ENCODE data around the gene CAP2.

CAP2 gene

DNA sequence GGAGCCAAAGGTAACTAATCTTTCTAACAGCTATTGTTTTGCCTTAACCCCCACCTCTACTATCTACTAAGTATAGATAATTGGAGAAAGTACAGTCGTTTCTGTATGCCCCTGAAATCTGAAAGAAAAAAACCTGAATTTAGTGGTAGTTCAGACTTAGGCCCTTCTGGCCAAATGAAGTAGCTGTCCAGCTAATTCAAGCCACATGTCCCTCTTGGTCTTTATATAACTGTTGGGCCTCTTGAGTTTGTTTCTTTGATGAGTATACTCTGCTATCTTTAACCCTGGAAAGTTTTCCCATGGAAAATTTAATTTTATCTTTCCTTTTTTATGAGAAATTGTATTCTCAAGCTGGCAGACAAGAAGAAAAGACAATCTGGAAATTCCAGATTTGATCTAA lies 133.7 kb downstream of the CAP2 start:
- H3K4ac ChIP-seq (ENCODE audit: low read depth, low read length): no peak overlapping the region
- H3K4me1 ChIP-seq (ENCODE audit: control insufficient read depth in 1 of 2, insufficient read depth in 2 of 2, low read length in 2 of 2): no peaks in the 10 kb centered on the region
- H3K27ac ChIP-seq (ENCODE audit: low read depth, low read length): no peak overlapping the region
- H4K91ac ChIP-seq (ENCODE audit: low read depth, low read length): no peak overlapping the region
- no peak overlapping the region for H2BK12ac ChIP-seq (ENCODE audit: low read length)
- no peak overlapping the region for H2BK5ac ChIP-seq (ENCODE audit: low read depth, low read length, poor library complexity)
- H4K12ac ChIP-seq (ENCODE audit: low read depth, low read length): no peak overlapping the region
- WGBS (ENCODE audit: extremely low coverage, insufficient coverage, insufficient read length): no CpG with 5 or more reads among the region's 1 CpG
- no peak overlapping the region for H2BK120ac ChIP-seq (ENCODE audit: insufficient read depth, low read length, poor library complexity)
- H4K8ac ChIP-seq (ENCODE audit: low read depth, low read length): no peak overlapping the region
- H3K4me2 ChIP-seq (ENCODE audit: low read length): no peak overlapping the region
- H3K18ac ChIP-seq (ENCODE audit: low read length): no peak overlapping the region
- H3K36me3 ChIP-seq (ENCODE audit: control insufficient read depth in 1 of 2, insufficient read depth in 2 of 2, low read length in 2 of 2): peaks cover 4 to 10% of the 10 kb centered on the region in 2 experiments
- H3K9ac ChIP-seq (ENCODE audit: low read length): no peak overlapping the region
- H2AFZ ChIP-seq (ENCODE audit: insufficient read depth, low read length, poor library complexity): no peak overlapping the region
- H2AK5ac ChIP-seq (ENCODE audit: low read length): no peak overlapping the region
- H3K14ac ChIP-seq (ENCODE audit: low read length): no peak overlapping the region
- H3K79me2 ChIP-seq (ENCODE audit: control insufficient read depth, insufficient read depth, low read length, poor library complexity): no peaks in the 10 kb centered on the region
- no peak overlapping the region for H3K4me3 ChIP-seq (ENCODE audit: low read depth, low read length)
- DNase-seq: no peak
- H3K27me3 ChIP-seq (ENCODE audit: insufficient read depth, low read length): no peaks in the 10 kb centered on the region
- no peak overlapping the region for H3K23ac ChIP-seq (ENCODE audit: low read length)
- no peaks in the 10 kb centered on the region for H3K79me1 ChIP-seq (ENCODE audit: low read length)
- no peaks in the 10 kb centered on the region for H3K9me3 ChIP-seq (ENCODE audit: insufficient read depth, low read depth, low read length)

GRCh38 chr6:17530321-17530835 lies 137.0 kb downstream of the CAP2 start:
- Histone ChIP-seq H3K79me2 (ENCODE audit: control insufficient read depth, insufficient read depth, low read length, poor library complexity) (no peaks in the 10 kb centered on the region), H2AFZ (ENCODE audit: insufficient read depth, low read length, poor library complexity) (no peak overlapping the region), H2BK5ac (ENCODE audit: low read depth, low read length, poor library complexity) (no peak overlapping the region), H3K4me1 (ENCODE audit: control insufficient read depth in 1 of 2, insufficient read depth in 2 of 2, low read length in 2 of 2) (no peaks in the 10 kb centered on the region), H3K79me1 (ENCODE audit: low read length) (no peaks in the 10 kb centered on the region), H3K9me3 (ENCODE audit: insufficient read depth, low read depth, low read length) (no peaks in the 10 kb centered on the region), H2BK120ac (ENCODE audit: insufficient read depth, low read length, poor library complexity) (no peak overlapping the region), H3K4me3 (ENCODE audit: low read depth, low read length) (no peak overlapping the region), H3K36me3 (ENCODE audit: control insufficient read depth in 1 of 2, insufficient read depth in 2 of 2, low read length in 2 of 2) (peaks cover 4 to 13% of the 10 kb centered on the region in 2 experiments), H3K18ac (ENCODE audit: low read length) (no peak overlapping the region), H3K14ac (ENCODE audit: low read length) (no peak overlapping the region), H3K27me3 (ENCODE audit: insufficient read depth, low read length) (no peaks in the 10 kb centered on the region), H4K12ac (ENCODE audit: low read depth, low read length) (no peak overlapping the region), H4K91ac (ENCODE audit: low read depth, low read length) (no peak overlapping the region), H2AK5ac (ENCODE audit: low read length) (no peak overlapping the region), H2BK12ac (ENCODE audit: low read length) (no peak overlapping the region), H4K8ac (ENCODE audit: low read depth, low read length) (no peak overlapping the region), H3K4ac (ENCODE audit: low read depth, low read length) (no peak overlapping the region), H3K4me2 (ENCODE audit: low read length) (no peak overlapping the region), H3K27ac (ENCODE audit: low read depth, low read length) (no peak overlapping the region), H3K23ac (ENCODE audit: low read length) (no peak overlapping the region), H3K9ac (ENCODE audit: low read length) (no peak overlapping the region)
- no peak for DNase-seq
- no CpG with 5 or more reads among the region's 3 CpGs for WGBS (ENCODE audit: extremely low coverage, insufficient coverage, insufficient read length)

GRCh38 chr6:17536586-17536985 lies 143.2 kb downstream of the CAP2 start:
- Histone ChIP-seq H2AK5ac (ENCODE audit: low read length) (no peak overlapping the region), H3K9me3 (ENCODE audit: insufficient read depth, low read depth, low read length) (peaks cover 2% of the 10 kb centered on the region), H3K79me2 (ENCODE audit: control insufficient read depth, insufficient read depth, low read length, poor library complexity) (no peaks in the 10 kb centered on the region), H2BK120ac (ENCODE audit: insufficient read depth, low read length, poor library complexity) (no peak overlapping the region), H3K4ac (ENCODE audit: low read depth, low read length) (no peak overlapping the region), H3K27ac (ENCODE audit: low read depth, low read length) (no peak overlapping the region), H3K23ac (ENCODE audit: low read length) (no peak overlapping the region), H2BK12ac (ENCODE audit: low read length) (no peak overlapping the region), H4K8ac (ENCODE audit: low read depth, low read length) (no peak overlapping the region), H3K79me1 (ENCODE audit: low read length) (no peaks in the 10 kb centered on the region), H2BK5ac (ENCODE audit: low read depth, low read length, poor library complexity) (no peak overlapping the region), H3K27me3 (ENCODE audit: insufficient read depth, low read length) (no peaks in the 10 kb centered on the region), H3K18ac (ENCODE audit: low read length) (no peak overlapping the region), H3K4me2 (ENCODE audit: low read length) (no peak overlapping the region), H3K4me3 (ENCODE audit: low read depth, low read length) (no peak overlapping the region), H3K4me1 (ENCODE audit: control insufficient read depth in 1 of 2, insufficient read depth in 2 of 2, low read length in 2 of 2) (no peaks in the 10 kb centered on the region), H4K91ac (ENCODE audit: low read depth, low read length) (no peak overlapping the region), H3K36me3 (ENCODE audit: control insufficient read depth in 1 of 2, insufficient read depth in 2 of 2, low read length in 2 of 2) (peaks cover 15 to 29% of the 10 kb centered on the region in 2 experiments), H2AFZ (ENCODE audit: insufficient read depth, low read length, poor library complexity) (no peak overlapping the region), H3K9ac (ENCODE audit: low read length) (no peak overlapping the region), H3K14ac (ENCODE audit: low read length) (no peak overlapping the region), H4K12ac (ENCODE audit: low read depth, low read length) (no peak overlapping the region)
- no peak for DNase-seq
- no CpG with 5 or more reads among the region's 2 CpGs for WGBS (ENCODE audit: extremely low coverage, insufficient coverage, insufficient read length)

DNA sequence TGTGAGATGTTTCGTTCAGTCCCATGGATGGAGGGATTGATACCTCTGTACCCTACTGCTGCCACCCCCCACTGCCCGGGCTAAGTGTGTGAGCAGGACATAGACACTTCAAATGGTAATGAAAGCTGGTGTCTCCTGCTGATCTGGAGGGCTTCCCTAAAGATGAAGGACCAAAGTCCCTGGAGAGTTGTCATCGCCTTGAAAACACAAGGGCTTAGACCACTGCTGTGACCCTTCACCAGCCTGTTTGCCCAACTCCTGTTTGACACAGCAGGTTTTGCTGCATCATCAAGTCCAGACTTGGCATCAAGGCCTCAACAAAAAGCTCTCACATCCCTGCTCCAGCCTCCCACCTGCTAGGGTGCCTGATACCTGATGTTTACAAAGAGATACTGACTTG lies 148.8 kb downstream of the CAP2 start:
- no peak overlapping the region for H3K4me3 ChIP-seq (ENCODE audit: low read depth, low read length)
- H2BK5ac ChIP-seq (ENCODE audit: low read depth, low read length, poor library complexity): no peak overlapping the region
- H2BK120ac ChIP-seq (ENCODE audit: insufficient read depth, low read length, poor library complexity): no peak overlapping the region
- no peak for DNase-seq
- no peak overlapping the region for H2BK12ac ChIP-seq (ENCODE audit: low read length)
- no peak overlapping the region for H2AFZ ChIP-seq (ENCODE audit: insufficient read depth, low read length, poor library complexity)
- H3K4me2 ChIP-seq (ENCODE audit: low read length): no peak overlapping the region
- H4K91ac ChIP-seq (ENCODE audit: low read depth, low read length): no peak overlapping the region
- no peak overlapping the region for H3K18ac ChIP-seq (ENCODE audit: low read length)
- H3K9ac ChIP-seq (ENCODE audit: low read length): no peak overlapping the region
- H3K14ac ChIP-seq (ENCODE audit: low read length): no peak overlapping the region
- WGBS (ENCODE audit: extremely low coverage, insufficient coverage, insufficient read length): no CpG with 5 or more reads among the region's 3 CpGs
- H3K4me1 ChIP-seq (ENCODE audit: control insufficient read depth in 1 of 2, insufficient read depth in 2 of 2, low read length in 2 of 2): no peaks in the 10 kb centered on the region
- no peak overlapping the region for H4K12ac ChIP-seq (ENCODE audit: low read depth, low read length)
- no peaks in the 10 kb centered on the region for H3K79me1 ChIP-seq (ENCODE audit: low read length)
- no peak overlapping the region for H3K27ac ChIP-seq (ENCODE audit: low read depth, low read length)
- H3K4ac ChIP-seq (ENCODE audit: low read depth, low read length): no peak overlapping the region
- peaks cover 26 to 37% of the 10 kb centered on the region in 2 experiments for H3K36me3 ChIP-seq (ENCODE audit: control insufficient read depth in 1 of 2, insufficient read depth in 2 of 2, low read length in 2 of 2)
- no peak overlapping the region for H2AK5ac ChIP-seq (ENCODE audit: low read length)
- no peaks in the 10 kb centered on the region for H3K27me3 ChIP-seq (ENCODE audit: insufficient read depth, low read length)
- no peak overlapping the region for H3K23ac ChIP-seq (ENCODE audit: low read length)
- H4K8ac ChIP-seq (ENCODE audit: low read depth, low read length): no peak overlapping the region
- no peaks in the 10 kb centered on the region for H3K79me2 ChIP-seq (ENCODE audit: control insufficient read depth, insufficient read depth, low read length, poor library complexity)
- peaks cover 2% of the 10 kb centered on the region for H3K9me3 ChIP-seq (ENCODE audit: insufficient read depth, low read depth, low read length)

Data from trophoblast cell (in vitro differentiated cells and primary cell).